PC-3 (cell line): ENCODE results near the gene LIN7A. TPM values are rescaled to one million over a fixed set of nuclear protein-coding genes. Genes with fewer than 3 reads are reported as not detected.

Experiments used
- ATAC-seq: fragments of 200-7000 bp; cut with Tn5 transposase; 2 replicates; pipeline ENCODE4 v1.9.1; 2020; ENCODE audit warnings: mild to moderate bottlenecking, moderate library complexity
- BruUV-seq: library from RNA; stranded (reverse); fragments of 400-500 nt; replicated peaks from 2 replicates; lab custom pipeline; 2021; lab: Mats Ljungman, UMichigan
- CTCF ChIA-PET: fragments of 300-600 bp; sonication (Branson Sonifier 250); formaldehyde crosslinking; loops from one replicate; lab custom pipeline; 2022; ENCODE audit warnings: antibody characterized with exemption; lab: Charles Lee
- POLR2A ChIA-PET: fragments of 300-600 bp; sonication (Branson Sonifier 250); formaldehyde crosslinking; loops from one replicate; lab custom pipeline; 2022; ENCODE audit warnings: antibody characterized with exemption; ENCODE audit not compliant: unreplicated experiment; lab: Charles Lee
- DNase-seq: peaks from one replicate; pipeline ENCODE4 v3.0.0-alpha.2; 2015
- H2AFZ ChIP-seq: fragments of 300-600 bp; sonication (generic); 2 replicates; pipeline ENCODE4 v1.6.0; 2016; ENCODE audit warnings: antibody characterized with exemption, low read length
- H3F3A ChIP-seq: fragments of 300-600 bp; sonication (generic); one replicate; pipeline ENCODE4 v1.6.0; 2017; ENCODE audit warnings: antibody characterized with exemption, low read length, control low read depth, mild to moderate bottlenecking; ENCODE audit not compliant: unreplicated experiment
- H3K27ac ChIP-seq: fragments of 300-600 bp; sonication (generic); 2 replicates; pipeline ENCODE4 v1.5.1; 2016; ENCODE audit warnings: mild to moderate bottlenecking, low read length
- H3K27me3 ChIP-seq: fragments of 300-600 bp; sonication (generic); 2 replicates; pipeline ENCODE4 v1.6.1; 2016; ENCODE audit warnings: low read length, mixed read lengths
- H3K36me3 ChIP-seq: fragments of 300-600 bp; sonication (generic); 2 replicates; pipeline ENCODE4 v1.6.1; 2016; ENCODE audit warnings: low read depth, mixed run types, low read length, mixed read lengths
- H3K4me1 ChIP-seq: fragments of 300-600 bp; sonication (generic); 2 replicates; pipeline ENCODE4 v1.5.1; 2016; ENCODE audit warnings: low read length; ENCODE audit not compliant: insufficient read depth
- H3K4me2 ChIP-seq: fragments of 300-600 bp; sonication (generic); 2 replicates; pipeline ENCODE4 v1.6.0; 2016; ENCODE audit warnings: low read length
- H3K4me3 ChIP-seq: fragments of 300-600 bp; sonication (generic); 2 replicates; pipeline ENCODE4 v1.5.1; 2016; ENCODE audit warnings: mild to moderate bottlenecking, low read length, mixed read lengths
- H3K79me2 ChIP-seq: fragments of 300-600 bp; sonication (generic); 2 replicates; pipeline ENCODE4 v1.6.1; 2017; ENCODE audit warnings: low read length, mixed read lengths
- H3K9ac ChIP-seq: fragments of 300-600 bp; sonication (generic); 2 replicates; pipeline ENCODE4 v1.6.0; 2016; ENCODE audit warnings: mild to moderate bottlenecking, low read length
- H3K9me2 ChIP-seq: fragments of 300-600 bp; sonication (generic); replicated peaks from 2 replicates; pipeline ENCODE4 v1.6.1; 2016; ENCODE audit warnings: mixed run types, low read length, mixed read lengths
- H3K9me3 ChIP-seq: fragments of 300-600 bp; sonication (generic); 2 replicates; pipeline ENCODE4 v1.6.1; 2016; ENCODE audit warnings: low read length, mixed read lengths
- H4K20me1 ChIP-seq: fragments of 300-600 bp; sonication (generic); 2 replicates; pipeline ENCODE4 v1.6.1; 2016; ENCODE audit warnings: low read length, mixed read lengths
- EZH2 ChIP-seq: fragments of 300-600 bp; sonication (generic); IDR thresholded peaks from one replicate; pipeline ENCODE4 v1.6.1; 2017; ENCODE audit warnings: antibody characterized with exemption, mild to moderate bottlenecking, low read length; ENCODE audit not compliant: unreplicated experiment
- EZH2phosphoT487 ChIP-seq: fragments of 300-600 bp; sonication (generic); IDR thresholded peaks from 2 replicates; pipeline ENCODE4 v1.6.1; 2018; ENCODE audit warnings: mild to moderate bottlenecking, antibody characterized with exemption, low read length, borderline replicate concordance
- intact Hi-C: fragments of 100-400 bp; cut with micrococcal nuclease; formaldehyde crosslinking; loops from 2 replicates; pipeline ENCODE4 v1.9.0; 2023
- microRNA-seq: library from miRNA; unstranded; fragments of <30 nt; microRNA quantifications from one replicate; pipeline ENCODE4 v1.1.0, GENCODE V29; 2020; ENCODE audit not compliant: unreplicated experiment
- total RNA-seq: library from RNA; depleted of rRNA; stranded (reverse); fragments of >200 nt; gene quantifications from 2 replicates; pipeline ENCODE4 v1.2.3, GENCODE V29; 2014; rRNA removed
- TF ChIP-seq, protein P1 (sequence below): fragments of 300-600 bp; sonication (generic); conservative IDR thresholded peaks from 2 replicates; pipeline ENCODE4 v1.5.1; 2017; ENCODE audit warnings: antibody characterized with exemption, low read depth, mild to moderate bottlenecking, low read length

LIN7A gene
- total RNA-seq, 1 experiment from 2014 or later = not detected

DNA sequence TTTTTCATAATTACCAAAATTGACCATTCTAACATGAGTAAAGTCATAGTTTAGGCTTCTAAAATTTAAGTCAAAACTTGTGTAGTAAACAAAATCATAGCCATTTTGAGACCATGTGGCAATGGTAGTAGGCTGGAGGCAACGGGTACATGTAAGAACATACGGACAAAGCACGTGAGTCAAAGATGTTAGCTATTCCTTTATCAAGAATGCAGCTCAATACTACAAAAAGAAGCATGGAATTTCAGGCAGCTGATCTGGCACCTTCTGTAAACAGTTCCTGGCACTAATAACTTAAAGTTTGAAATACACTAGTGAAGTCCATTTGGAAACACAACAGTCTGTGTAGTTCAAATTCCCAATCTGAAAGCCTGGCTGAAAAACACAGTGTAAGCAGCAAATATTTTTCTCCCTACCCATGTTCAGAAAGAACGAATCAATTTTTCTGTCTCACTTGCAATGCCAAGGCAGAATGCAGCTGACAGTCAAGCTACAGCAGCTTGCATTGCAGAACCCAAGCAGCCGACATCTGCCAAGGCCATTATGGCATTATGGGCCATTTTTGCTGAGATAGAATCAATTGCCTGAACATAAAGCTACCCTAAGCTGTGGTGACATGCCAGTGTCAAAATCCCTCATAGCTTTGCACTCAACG, 191.8 kb downstream of the LIN7A start:
- Histone ChIP-seq H3K4me1 (no peaks in the 10 kb centered on the region), H4K20me1 (no peaks in the 10 kb centered on the region), H3F3A (no peaks in the 10 kb centered on the region), H3K4me3 (no peak overlapping the region), H3K27ac (no peak overlapping the region), H3K27me3 (peaks cover 49% of the 10 kb centered on the region), H3K9me2 (no peaks in the 10 kb centered on the region), H2AFZ (no peak overlapping the region), H3K4me2 (no peak overlapping the region), H3K79me2 (no peaks in the 10 kb centered on the region), H3K9me3 (no peaks in the 10 kb centered on the region), H3K36me3 (no peaks in the 10 kb centered on the region), H3K9ac (no peak overlapping the region)
- ChIA-PET CTCF (interaction anchor here (0.6 kb wide), 1 partner anchor 186 kb away, joined by 4 read pairs; no protein-coding TSS in a partner anchor), POLR2A (no interaction called here)
- intact Hi-C loops = no loop called here
- BruUV-seq = no TSS peak
- TF ChIP-seq, protein P1, sequence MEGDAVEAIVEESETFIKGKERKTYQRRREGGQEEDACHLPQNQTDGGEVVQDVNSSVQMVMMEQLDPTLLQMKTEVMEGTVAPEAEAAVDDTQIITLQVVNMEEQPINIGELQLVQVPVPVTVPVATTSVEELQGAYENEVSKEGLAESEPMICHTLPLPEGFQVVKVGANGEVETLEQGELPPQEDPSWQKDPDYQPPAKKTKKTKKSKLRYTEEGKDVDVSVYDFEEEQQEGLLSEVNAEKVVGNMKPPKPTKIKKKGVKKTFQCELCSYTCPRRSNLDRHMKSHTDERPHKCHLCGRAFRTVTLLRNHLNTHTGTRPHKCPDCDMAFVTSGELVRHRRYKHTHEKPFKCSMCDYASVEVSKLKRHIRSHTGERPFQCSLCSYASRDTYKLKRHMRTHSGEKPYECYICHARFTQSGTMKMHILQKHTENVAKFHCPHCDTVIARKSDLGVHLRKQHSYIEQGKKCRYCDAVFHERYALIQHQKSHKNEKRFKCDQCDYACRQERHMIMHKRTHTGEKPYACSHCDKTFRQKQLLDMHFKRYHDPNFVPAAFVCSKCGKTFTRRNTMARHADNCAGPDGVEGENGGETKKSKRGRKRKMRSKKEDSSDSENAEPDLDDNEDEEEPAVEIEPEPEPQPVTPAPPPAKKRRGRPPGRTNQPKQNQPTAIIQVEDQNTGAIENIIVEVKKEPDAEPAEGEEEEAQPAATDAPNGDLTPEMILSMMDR = no peak
- TF ChIP-seq EZH2 (no peak), EZH2phosphoT487 (no peak)
- ATAC-seq = no peak
- no peak for DNase-seq

Small RNA genes lying within 50 kb of the gene (microRNA-seq; reads per million reads assigned to microRNA genes)
- gene MIR617 = not detected
- gene MIR618 = not detected

Other genes with a start within 250 kb of the LIN7A start
- gene MYF6, start 230.3 kb downstream of the LIN7A start, total RNA-seq = not detected in 2 replicates
- gene MYF5, start 221.0 kb downstream of the LIN7A start, total RNA-seq = not detected in 2 replicates
- gene ACSS3, start 140.1 kb upstream of the LIN7A start, total RNA-seq = not detected in 2 replicates